ENCODE results near the gene C20orf204. TPM values are rescaled to one million over a fixed set of nuclear protein-coding genes. Genes with fewer than 3 reads are reported as not detected.

The C20orf204 gene, protein sequence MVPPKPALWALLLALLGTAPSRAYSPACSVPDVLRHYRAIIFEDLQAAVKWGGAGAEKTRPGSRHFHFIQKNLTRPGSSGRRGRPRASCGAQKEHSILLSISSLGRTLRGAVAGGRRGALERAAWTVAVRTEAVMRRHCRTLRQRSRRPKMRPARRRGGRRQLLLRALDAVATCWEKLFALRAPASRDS
- total RNA-seq = under 0.01 TPM in 1 of 2 replicates, not detected in the other

DNA sequence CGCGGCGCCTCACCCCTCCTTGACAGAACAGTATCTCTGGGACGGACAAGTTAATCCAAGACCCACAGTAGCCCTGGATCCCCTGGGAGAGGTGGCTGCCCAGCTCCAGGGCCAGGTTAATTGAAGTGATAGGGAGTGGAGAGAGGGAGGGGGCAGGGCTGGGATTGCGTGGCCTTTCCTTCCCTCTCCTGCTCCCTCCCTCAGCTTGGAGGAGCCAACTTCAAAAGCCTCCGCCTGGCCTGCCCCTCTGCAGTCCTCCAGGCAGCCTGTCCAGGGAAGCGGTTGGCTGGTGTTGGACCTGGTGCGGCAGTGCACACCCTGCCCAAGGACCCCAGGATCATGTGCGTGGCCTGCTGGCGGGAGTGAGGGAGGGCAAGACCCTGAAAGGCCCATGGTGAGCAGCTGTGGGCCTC is at the start of gene C20orf204:
Gene C20orf204 (plus strand): TSS at position 250 of the 413 bp plus-strand sequence. CDS start 142 bp downstream, at position 392.
- no peak for DNase-seq (ENCODE audit: low read depth)
- TF ChIP-seq, protein P1, sequence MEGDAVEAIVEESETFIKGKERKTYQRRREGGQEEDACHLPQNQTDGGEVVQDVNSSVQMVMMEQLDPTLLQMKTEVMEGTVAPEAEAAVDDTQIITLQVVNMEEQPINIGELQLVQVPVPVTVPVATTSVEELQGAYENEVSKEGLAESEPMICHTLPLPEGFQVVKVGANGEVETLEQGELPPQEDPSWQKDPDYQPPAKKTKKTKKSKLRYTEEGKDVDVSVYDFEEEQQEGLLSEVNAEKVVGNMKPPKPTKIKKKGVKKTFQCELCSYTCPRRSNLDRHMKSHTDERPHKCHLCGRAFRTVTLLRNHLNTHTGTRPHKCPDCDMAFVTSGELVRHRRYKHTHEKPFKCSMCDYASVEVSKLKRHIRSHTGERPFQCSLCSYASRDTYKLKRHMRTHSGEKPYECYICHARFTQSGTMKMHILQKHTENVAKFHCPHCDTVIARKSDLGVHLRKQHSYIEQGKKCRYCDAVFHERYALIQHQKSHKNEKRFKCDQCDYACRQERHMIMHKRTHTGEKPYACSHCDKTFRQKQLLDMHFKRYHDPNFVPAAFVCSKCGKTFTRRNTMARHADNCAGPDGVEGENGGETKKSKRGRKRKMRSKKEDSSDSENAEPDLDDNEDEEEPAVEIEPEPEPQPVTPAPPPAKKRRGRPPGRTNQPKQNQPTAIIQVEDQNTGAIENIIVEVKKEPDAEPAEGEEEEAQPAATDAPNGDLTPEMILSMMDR (conservative IDR thresholded peaks at IDR 0.05; ENCODE audit: low read depth, low read length) = no peak
- no peak within 1 kb of the TSS for H3K4me3 ChIP-seq (ENCODE audit: low read depth, low read length)

DNA sequence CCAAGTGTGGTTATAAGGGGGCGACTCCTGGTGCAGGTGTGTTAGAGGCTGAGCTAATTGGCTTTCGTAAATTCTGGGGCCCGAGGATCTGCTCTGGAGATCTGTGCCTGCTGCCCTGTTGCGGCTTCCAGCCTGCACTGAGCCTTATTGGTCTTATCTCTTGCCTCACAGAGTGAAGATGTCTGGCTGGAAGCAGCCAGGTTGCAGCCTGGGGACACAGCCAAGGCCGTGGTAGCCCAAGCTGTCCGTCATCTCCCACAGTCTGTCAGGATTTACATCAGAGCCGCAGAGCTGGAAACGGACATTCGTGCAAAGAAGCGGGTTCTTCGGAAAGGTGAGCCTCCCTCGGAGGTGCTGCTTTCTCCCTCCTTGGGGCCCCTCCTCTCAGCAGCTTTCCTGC is 35.1 kb upstream of the C20orf204 start:
- TF ChIP-seq, protein P1 (conservative IDR thresholded peaks at IDR 0.05; ENCODE audit: low read depth, low read length) = no peak
- no peak for DNase-seq (ENCODE audit: low read depth)
- no peak overlapping the region for H3K4me3 ChIP-seq (ENCODE audit: low read depth, low read length)

DNA sequence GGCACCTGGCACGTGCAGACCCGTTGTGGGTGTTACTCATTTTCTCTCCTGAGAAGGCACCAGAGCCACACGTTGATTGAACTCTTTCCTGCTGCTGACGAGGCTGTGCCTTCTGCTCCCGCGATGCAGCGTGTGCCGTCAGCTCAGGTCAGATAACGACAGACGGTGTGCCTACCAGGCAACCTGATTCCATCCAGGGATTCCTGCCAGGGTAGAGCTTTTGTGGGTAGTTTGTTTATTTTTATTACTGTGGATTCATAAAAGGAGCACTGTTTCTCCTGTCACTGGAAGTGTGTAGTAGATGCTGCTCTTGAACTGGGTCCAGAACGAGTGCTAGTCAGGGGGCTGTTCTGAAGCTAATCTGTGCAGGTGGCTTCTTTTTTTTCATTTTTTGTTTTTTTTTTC is 34.4 kb upstream of the C20orf204 start:
- no peak for DNase-seq (ENCODE audit: low read depth)
- no peak overlapping the region for H3K4me3 ChIP-seq (ENCODE audit: low read depth, low read length)
- TF ChIP-seq, protein P1 (conservative IDR thresholded peaks at IDR 0.05; ENCODE audit: low read depth, low read length) = no peak

DNA sequence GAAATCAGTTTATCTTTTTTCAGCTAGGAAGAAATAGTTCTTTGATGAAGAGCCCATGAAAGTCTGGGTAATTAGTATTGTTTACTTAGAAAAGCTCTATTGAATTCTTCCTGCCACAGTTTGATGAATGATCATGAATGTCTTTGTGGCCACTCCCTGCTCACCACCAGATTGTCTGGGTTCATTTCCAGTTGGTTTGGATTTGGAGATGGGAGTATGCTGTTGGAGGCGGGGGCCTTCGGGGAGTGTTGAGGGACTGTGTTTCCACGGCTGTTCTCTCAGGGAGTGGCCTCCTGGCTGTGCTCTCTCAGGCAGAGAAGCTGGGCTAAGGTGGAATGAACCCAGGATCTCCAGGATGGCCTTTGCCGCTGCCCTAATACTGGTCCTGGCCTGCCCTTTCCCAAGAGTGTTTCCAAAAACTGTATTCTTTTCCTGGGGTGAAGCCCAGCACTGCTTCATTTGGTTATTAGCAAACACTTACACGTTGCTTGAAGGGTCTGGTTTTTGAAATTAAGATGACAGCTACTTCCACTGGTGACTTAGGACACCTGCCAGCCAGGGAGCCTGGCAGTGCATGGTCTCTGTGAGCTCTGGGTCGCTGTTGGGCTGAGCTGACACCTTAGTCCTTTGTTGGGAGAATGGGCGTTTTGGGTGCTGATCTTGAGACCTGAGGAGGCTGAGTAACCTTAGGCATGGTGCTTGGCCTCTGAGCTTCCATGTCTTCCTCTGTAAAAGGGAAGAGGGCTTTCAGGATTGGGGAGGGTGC is 31.8 kb upstream of the C20orf204 start:
- TF ChIP-seq, protein P1 (conservative IDR thresholded peaks at IDR 0.05; ENCODE audit: low read depth, low read length) = no peak
- DNase-seq (ENCODE audit: low read depth) = no peak
- no peak overlapping the region for H3K4me3 ChIP-seq (ENCODE audit: low read depth, low read length)

DNA sequence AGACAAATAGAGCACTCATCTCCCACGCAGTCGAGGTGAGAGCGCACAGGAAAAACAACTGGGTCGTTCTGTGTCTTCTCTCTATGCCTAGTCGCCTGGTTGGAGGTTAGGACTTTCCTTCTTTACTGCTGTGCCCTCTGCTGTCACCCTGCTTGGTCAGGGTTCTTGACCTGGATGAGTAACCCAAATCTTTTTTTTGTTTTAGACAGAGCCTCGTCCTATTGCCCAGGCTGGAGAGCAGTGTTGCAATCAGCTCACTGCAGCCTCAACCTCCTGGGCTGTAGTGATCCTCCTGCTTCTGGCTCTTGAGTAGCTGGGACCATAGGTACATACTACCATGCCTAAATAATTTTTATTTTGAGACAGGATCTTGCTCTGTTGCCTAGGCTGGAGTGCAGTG is 30.6 kb upstream of the C20orf204 start:
- TF ChIP-seq, protein P1 (conservative IDR thresholded peaks at IDR 0.05; ENCODE audit: low read depth, low read length) = no peak
- no peak for DNase-seq (ENCODE audit: low read depth)
- no peak overlapping the region for H3K4me3 ChIP-seq (ENCODE audit: low read depth, low read length)

DNA sequence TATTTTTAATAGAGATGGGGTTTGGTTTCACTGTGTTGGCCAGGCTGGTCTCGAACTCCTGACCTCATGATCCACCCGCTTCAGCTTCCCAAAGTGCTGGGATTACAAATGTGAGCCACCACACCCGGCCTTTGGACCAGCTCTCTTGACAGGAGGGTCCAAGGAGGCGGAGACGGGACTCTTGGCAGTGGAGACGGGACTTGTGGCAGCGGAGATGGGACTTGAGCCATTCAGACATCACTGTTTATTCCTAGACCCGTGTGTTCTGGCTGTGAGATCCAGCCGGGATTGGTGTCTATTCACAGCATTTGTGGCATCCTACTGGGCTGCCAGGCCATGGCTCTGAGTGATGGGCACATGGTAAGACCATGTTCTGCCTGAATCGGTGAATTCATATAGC is 29.5 kb upstream of the C20orf204 start:
- TF ChIP-seq, protein P1 (conservative IDR thresholded peaks at IDR 0.05; ENCODE audit: low read depth, low read length) = no peak
- H3K4me3 ChIP-seq (ENCODE audit: low read depth, low read length) = no peak overlapping the region
- DNase-seq (ENCODE audit: low read depth) = no peak
